Measurements from ENCODE around the gene ANKRD22.
"Not testable (repeated sequence)": the region's sequence is repeated elsewhere in the genome, so short reads cannot be mapped to it uniquely, and the experiment has no call there.

ANKRD22 gene

GRCh38 chr10:88857831-88858230 is 6.2 kb upstream of the ANKRD22 start:
- Mint-ChIP-seq H3K27ac (no peak overlapping the region), H3K4me3 (no peak overlapping the region), H3K27me3 (peaks cover 9% of the 10 kb centered on the region), H3K36me3 (ENCODE audit: low read depth) (no peaks in the 10 kb centered on the region), H3K4me1 (ENCODE audit: low read depth) (peaks cover 29% of the 10 kb centered on the region), H3K9me3 (no peaks in the 10 kb centered on the region)

- H3K4me1 Mint-ChIP-seq (ENCODE audit: low read depth): peaks cover 24% of the 10 kb centered on the region
- H3K4me3 Mint-ChIP-seq: no peak overlapping the region
- no peak overlapping the region for H3K27ac Mint-ChIP-seq
- no peaks in the 10 kb centered on the region for H3K9me3 Mint-ChIP-seq
- no peaks in the 10 kb centered on the region for H3K36me3 Mint-ChIP-seq (ENCODE audit: low read depth)
- H3K27me3 Mint-ChIP-seq: peaks cover 6% of the 10 kb centered on the region
These were observed 3.0 kb upstream of the ANKRD22 start for GRCh38 chr10:88854684-88855083.

- H3K9me3 Mint-ChIP-seq: no peaks in the 10 kb centered on the region
- H3K27me3 Mint-ChIP-seq: peaks cover 6% of the 10 kb centered on the region
- no peaks in the 10 kb centered on the region for H3K36me3 Mint-ChIP-seq (ENCODE audit: low read depth)
- no peak overlapping the region for H3K27ac Mint-ChIP-seq
- no peak overlapping the region for H3K4me3 Mint-ChIP-seq
- peaks cover 28% of the 10 kb centered on the region for H3K4me1 Mint-ChIP-seq (ENCODE audit: low read depth)
These were observed 1.7 kb upstream of the ANKRD22 start for GRCh38 chr10:88853155-88853881.

GRCh38 chr10:88852327-88852726 is 683 bp upstream of the ANKRD22 start:
- H3K9me3 Mint-ChIP-seq: no peaks in the 10 kb centered on the region
- peaks cover 6% of the 10 kb centered on the region for H3K27me3 Mint-ChIP-seq
- no peaks in the 10 kb centered on the region for H3K36me3 Mint-ChIP-seq (ENCODE audit: low read depth)
- H3K4me3 Mint-ChIP-seq: no peak overlapping the region
- no peak overlapping the region for H3K27ac Mint-ChIP-seq
- peaks cover 27% of the 10 kb centered on the region for H3K4me1 Mint-ChIP-seq (ENCODE audit: low read depth)

GRCh38 chr10:88850712-88851111 is 932 bp downstream of the ANKRD22 start:
- Mint-ChIP-seq H3K36me3 (ENCODE audit: low read depth) (no peaks in the 10 kb centered on the region), H3K4me3 (no peak overlapping the region), H3K4me1 (ENCODE audit: low read depth) (peaks cover 27% of the 10 kb centered on the region), H3K9me3 (no peaks in the 10 kb centered on the region), H3K27ac (no peak overlapping the region), H3K27me3 (peaks cover 6% of the 10 kb centered on the region)

- Mint-ChIP-seq H3K36me3 (ENCODE audit: low read depth) (no peaks in the 10 kb centered on the region), H3K27me3 (peaks cover 6% of the 10 kb centered on the region), H3K4me1 (ENCODE audit: low read depth) (peaks cover 27% of the 10 kb centered on the region), H3K27ac (peak overlapping the region; percentile 59), H3K4me3 (no peak overlapping the region), H3K9me3 (no peaks in the 10 kb centered on the region)
These were observed 2.4 kb downstream of the ANKRD22 start for GRCh38 chr10:88849234-88849633.

- Mint-ChIP-seq H3K4me3 (peak overlapping the region; percentile 44), H3K9me3 (no peaks in the 10 kb centered on the region), H3K27ac (peak overlapping the region; percentile 59), H3K4me1 (ENCODE audit: low read depth) (peaks cover 25% of the 10 kb centered on the region), H3K27me3 (peaks cover 9% of the 10 kb centered on the region), H3K36me3 (ENCODE audit: low read depth) (no peaks in the 10 kb centered on the region)
These were observed 3.1 kb downstream of the ANKRD22 start for GRCh38 chr10:88848499-88848898.

GRCh38 chr10:88843171-88843570 is 8.5 kb downstream of the ANKRD22 start:
- peaks cover 6% of the 10 kb centered on the region for H3K27me3 Mint-ChIP-seq
- no peaks in the 10 kb centered on the region for H3K36me3 Mint-ChIP-seq (ENCODE audit: low read depth)

GRCh38 chr10:88841316-88842111 is 10.1 kb downstream of the ANKRD22 start:
- Mint-ChIP-seq H3K36me3 (ENCODE audit: low read depth) (no peaks in the 10 kb centered on the region), H3K4me3 (no peak overlapping the region), H3K9me3 (no peaks in the 10 kb centered on the region), H3K27ac (no peak overlapping the region), H3K27me3 (peaks cover 6% of the 10 kb centered on the region), H3K4me1 (ENCODE audit: low read depth) (peaks cover 25% of the 10 kb centered on the region)

More at GRCh38 chr10:88843171-88843570, 8.5 kb downstream of the ANKRD22 start:
- H3K9me3 Mint-ChIP-seq: no peaks in the 10 kb centered on the region
- H3K4me3 Mint-ChIP-seq: no peak overlapping the region
- peaks cover 26% of the 10 kb centered on the region for H3K4me1 Mint-ChIP-seq (ENCODE audit: low read depth)
- H3K27ac Mint-ChIP-seq: no peak overlapping the region

GRCh38 chr10:88840881-88841280 is 10.8 kb downstream of the ANKRD22 start:
- no peaks in the 10 kb centered on the region for H3K9me3 Mint-ChIP-seq
- peaks cover 25% of the 10 kb centered on the region for H3K4me1 Mint-ChIP-seq (ENCODE audit: low read depth)
- no peaks in the 10 kb centered on the region for H3K36me3 Mint-ChIP-seq (ENCODE audit: low read depth)
- H3K4me3 Mint-ChIP-seq: no peak overlapping the region
- H3K27me3 Mint-ChIP-seq: peaks cover 6% of the 10 kb centered on the region
- no peak overlapping the region for H3K27ac Mint-ChIP-seq

- no peak overlapping the region for H3K4me3 Mint-ChIP-seq
- peaks cover 6% of the 10 kb centered on the region for H3K27me3 Mint-ChIP-seq
- H3K9me3 Mint-ChIP-seq: no peaks in the 10 kb centered on the region
- H3K4me1 Mint-ChIP-seq (ENCODE audit: low read depth): peaks cover 25% of the 10 kb centered on the region
- H3K36me3 Mint-ChIP-seq (ENCODE audit: low read depth): no peaks in the 10 kb centered on the region
- no peak overlapping the region for H3K27ac Mint-ChIP-seq
These were observed 11.5 kb downstream of the ANKRD22 start for GRCh38 chr10:88840104-88840503.

- no peak overlapping the region for H3K4me3 Mint-ChIP-seq
- H3K4me1 Mint-ChIP-seq (ENCODE audit: low read depth): peaks cover 27% of the 10 kb centered on the region
- peaks cover 3% of the 10 kb centered on the region for H3K27me3 Mint-ChIP-seq
- no peaks in the 10 kb centered on the region for H3K9me3 Mint-ChIP-seq
- no peak overlapping the region for H3K27ac Mint-ChIP-seq
- no peaks in the 10 kb centered on the region for H3K36me3 Mint-ChIP-seq (ENCODE audit: low read depth)
These were observed 12.8 kb downstream of the ANKRD22 start for GRCh38 chr10:88838766-88839350.

GRCh38 chr10:88837632-88838031 is 14.0 kb downstream of the ANKRD22 start:
- not testable (repeated sequence) for H3K9me3 Mint-ChIP-seq; H3K4me3 Mint-ChIP-seq; H3K27me3 Mint-ChIP-seq; H3K36me3 Mint-ChIP-seq (ENCODE audit: low read depth); H3K27ac Mint-ChIP-seq
- H3K4me1 Mint-ChIP-seq (ENCODE audit: low read depth): peaks cover 33% of the 10 kb centered on the region

GRCh38 chr10:88835910-88836221 is 15.8 kb downstream of the ANKRD22 start:
- Mint-ChIP-seq H3K27ac (no peak overlapping the region), H3K4me3 (no peak overlapping the region), H3K36me3 (ENCODE audit: low read depth) (no peaks in the 10 kb centered on the region), H3K4me1 (ENCODE audit: low read depth) (peaks cover 39% of the 10 kb centered on the region), H3K27me3 (peaks cover 3% of the 10 kb centered on the region), H3K9me3 (no peaks in the 10 kb centered on the region)

- no peak overlapping the region for H3K4me3 Mint-ChIP-seq
- peaks cover 6% of the 10 kb centered on the region for H3K27me3 Mint-ChIP-seq
- H3K4me1 Mint-ChIP-seq (ENCODE audit: low read depth): peaks cover 41% of the 10 kb centered on the region
- no peak overlapping the region for H3K27ac Mint-ChIP-seq
- H3K9me3 Mint-ChIP-seq: no peaks in the 10 kb centered on the region
- H3K36me3 Mint-ChIP-seq (ENCODE audit: low read depth): no peaks in the 10 kb centered on the region
These were observed 16.3 kb downstream of the ANKRD22 start for GRCh38 chr10:88835096-88835909.
